ENCODE measurements around the gene USP3. TPM values are rescaled to one million over a fixed set of nuclear protein-coding genes. Genes with fewer than 3 reads are reported as not detected.
"Not testable (repeated sequence)": the region's sequence is repeated elsewhere in the genome, so short reads cannot be mapped to it uniquely, and the experiment has no call there.

The USP3 gene
- total RNA-seq, 3 donors from 2014 or later = 65.6 to 101 (median 67.3) TPM

- H3K4me1 ChIP-seq (ENCODE audit: low read depth) = peaks cover 13% of the 10 kb centered on the region
- TF ChIP-seq CTCF (IDR thresholded peaks at IDR 0.05) = no peak
- ATAC-seq (no peak), DNase-seq (no peak)
- no peaks in the 10 kb centered on the region for H3K9me3 ChIP-seq
- no peak overlapping the region for H3K4me3 ChIP-seq
- intact Hi-C loops (cut with DNase I, micrococcal nuclease) = no loop called here
- H3K36me3 ChIP-seq (ENCODE audit: low read depth) = no peaks in the 10 kb centered on the region
Observed at GRCh38 chr15:63611177-63611576, 106.8 kb downstream of the USP3 start.

DNA sequence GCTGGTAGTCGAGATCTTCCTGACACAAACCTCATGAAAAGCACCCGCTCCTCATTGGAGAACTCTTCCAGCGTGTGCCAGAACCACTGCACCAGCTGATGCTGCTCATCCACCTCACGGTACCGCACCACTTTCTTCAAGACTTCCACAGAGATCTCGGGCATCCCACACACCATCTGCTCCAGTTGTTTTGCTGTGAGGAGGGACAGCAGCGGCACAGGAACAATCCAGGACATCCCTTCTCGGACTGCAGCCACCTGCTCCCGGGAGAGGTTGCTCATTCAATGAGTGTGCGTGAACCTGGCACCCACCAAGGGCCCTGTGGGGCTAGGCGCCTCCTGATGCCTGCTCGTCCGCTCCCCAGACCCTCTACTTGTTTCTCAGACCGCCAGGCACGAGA is 107.9 kb downstream of the USP3 start:
- Histone ChIP-seq H3K4me3 (no peak overlapping the region), H3K4me1 (ENCODE audit: low read depth) (peaks cover 13% of the 10 kb centered on the region), H3K9me3 (no peaks in the 10 kb centered on the region), H3K36me3 (ENCODE audit: low read depth) (no peaks in the 10 kb centered on the region)
- ATAC-seq (no peak), DNase-seq (no peak)
- no peak for TF ChIP-seq CTCF (IDR thresholded peaks at IDR 0.05)
- intact Hi-C loops (cut with DNase I, micrococcal nuclease) = no loop called here

DNA sequence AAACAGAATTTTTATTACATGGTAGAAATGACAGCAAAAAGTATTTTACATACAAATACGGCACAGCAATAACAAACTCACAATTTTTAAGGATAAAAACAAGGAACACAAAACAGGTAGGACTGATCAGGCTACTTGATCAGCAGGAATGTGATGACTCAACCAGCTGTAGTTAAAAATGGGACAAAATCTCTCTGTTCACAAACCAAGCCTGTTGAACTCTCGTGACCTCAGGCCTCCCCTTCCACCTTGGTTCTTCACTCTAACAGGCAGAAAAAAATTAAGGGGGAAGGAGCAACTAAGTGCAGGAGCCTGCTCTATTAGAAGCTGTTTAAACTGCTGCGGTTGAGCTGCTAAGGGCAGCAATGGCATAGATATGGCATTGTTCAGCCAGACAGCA is 111.5 kb downstream of the USP3 start:
- H3K4me1 ChIP-seq (ENCODE audit: low read depth) = peaks cover 6% of the 10 kb centered on the region
- no peaks in the 10 kb centered on the region for H3K36me3 ChIP-seq (ENCODE audit: low read depth)
- no peak for TF ChIP-seq CTCF (IDR thresholded peaks at IDR 0.05)

DNA sequence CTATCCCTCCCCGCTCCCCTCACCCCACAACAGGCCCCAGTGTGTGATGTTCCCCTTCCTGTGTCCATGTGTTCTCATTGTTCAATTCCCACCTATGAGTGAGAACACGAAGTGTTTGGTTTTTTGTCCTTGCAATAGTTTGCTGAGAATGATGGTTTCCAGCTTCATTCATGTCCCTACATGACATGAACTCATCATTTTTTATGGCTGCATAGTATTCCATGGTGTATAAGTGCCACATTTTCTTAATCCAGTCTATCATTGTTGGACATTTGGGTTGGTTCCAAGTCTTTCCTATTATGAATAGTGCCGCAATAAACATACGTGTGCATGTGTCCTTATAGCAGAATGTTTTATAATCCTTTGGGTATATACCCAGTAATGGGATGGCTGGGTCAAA is 112.8 kb downstream of the USP3 start:
- H3K4me3 ChIP-seq; intact Hi-C loops (cut with DNase I, micrococcal nuclease); H3K4me1 ChIP-seq (ENCODE audit: low read depth); ATAC-seq; H3K36me3 ChIP-seq (ENCODE audit: low read depth); DNase-seq; H3K9me3 ChIP-seq: not testable (repeated sequence)

More for the DNA sequence above, 111.5 kb downstream of the USP3 start:
- H3K9me3 ChIP-seq = no peaks in the 10 kb centered on the region
- no peak for ATAC-seq
- no peak for DNase-seq
- intact Hi-C loops (cut with DNase I, micrococcal nuclease) = no loop called here
- H3K4me3 ChIP-seq = no peak overlapping the region

DNA sequence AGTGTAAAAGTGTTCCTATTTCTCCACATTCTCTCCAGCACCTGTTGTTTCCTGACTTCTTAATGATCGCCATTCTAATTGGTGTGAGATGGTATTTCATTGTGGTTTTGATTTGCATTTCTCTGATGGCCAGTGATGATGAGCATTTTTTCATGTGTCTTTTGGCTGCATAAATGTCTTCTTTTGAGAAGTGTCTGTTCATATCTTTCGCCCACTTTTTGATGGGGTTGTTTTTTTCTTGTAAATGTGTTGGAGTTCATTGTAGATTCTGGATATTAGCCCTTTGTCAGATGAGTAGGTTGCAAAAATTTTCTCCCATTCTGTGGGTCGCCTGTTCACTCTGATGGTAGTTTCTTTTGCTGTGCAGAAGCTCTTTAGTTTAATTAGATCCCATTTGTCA is 113.2 kb downstream of the USP3 start:
- H3K4me1 ChIP-seq (ENCODE audit: low read depth); ATAC-seq; intact Hi-C loops (cut with DNase I, micrococcal nuclease); DNase-seq; H3K9me3 ChIP-seq; H3K4me3 ChIP-seq; H3K36me3 ChIP-seq (ENCODE audit: low read depth): not testable (repeated sequence)

- ATAC-seq; H3K4me1 ChIP-seq (ENCODE audit: low read depth); H3K4me3 ChIP-seq; intact Hi-C loops (cut with DNase I, micrococcal nuclease); H3K9me3 ChIP-seq; DNase-seq; H3K36me3 ChIP-seq (ENCODE audit: low read depth): not testable (repeated sequence)
Observed at GRCh38 chr15:63620760-63621159, 116.4 kb downstream of the USP3 start.

GRCh38 chr15:63623232-63623969 is 119.0 kb downstream of the USP3 start:
- Histone ChIP-seq H3K36me3 (ENCODE audit: low read depth) (peaks cover 7% of the 10 kb centered on the region), H3K4me1 (ENCODE audit: low read depth) (no peaks in the 10 kb centered on the region), H3K4me3 (no peak overlapping the region), H3K9me3 (no peaks in the 10 kb centered on the region)
- DNase-seq (no peak), ATAC-seq (no peak)
- intact Hi-C loops (cut with DNase I, micrococcal nuclease) = no loop called here
- TF ChIP-seq CTCF (IDR thresholded peaks at IDR 0.05) = no peak

Measured in mucosa of descending colon (tissue), 3 donors.